Measurements from ENCODE around the gene RSAD1. TPM values are rescaled to one million over a fixed set of nuclear protein-coding genes. Genes with fewer than 3 reads are reported as not detected.

Gene RSAD1
- total and polyA plus RNA-seq, 2 donors (not counting 3 experiments of a cell fraction or from before 2014, with no cell fraction given), result 20.3 to 35.5 TPM

GRCh38 chr17:50493744-50494143, 15.1 kb downstream of the RSAD1 start:
- H3K9me3 ChIP-seq (replicated peaks; ENCODE audit: control insufficient read depth, insufficient read depth, low read length), result no peaks in the 10 kb centered on the region
- no peaks in the 10 kb centered on the region for H4K20me1 ChIP-seq (replicated peaks; ENCODE audit: control insufficient read depth, extremely low read depth, insufficient read depth, low read length)
- dilution Hi-C loops (cut with MboI; ENCODE audit: extremely low pct_ligation_motif_present, low sequenced_read_pairs), result no loop called here
- H3K79me2 ChIP-seq (ENCODE audit: control insufficient read depth, insufficient read depth, low read length), result no peaks in the 10 kb centered on the region
- H3K4me2 ChIP-seq (ENCODE audit: insufficient read depth, low read length), result no peak overlapping the region
- TF ChIP-seq FOS (IDR thresholded peaks at IDR 0.05; ENCODE audit: borderline replicate concordance, insufficient read depth, low read length) (no peak), POLR2AphosphoS5 (IDR thresholded peaks at IDR 0.05; ENCODE audit: insufficient read depth, low read depth, low read length) (no peak), MYC (IDR thresholded peaks at IDR 0.05; ENCODE audit: low read depth, low read length) (no peak), EZH2 (IDR thresholded peaks at IDR 0.05; ENCODE audit: borderline replicate concordance, low read depth, low read length, severe bottlenecking) (no peak)
- intact Hi-C loops (cut with micrococcal nuclease), result no loop called here
- no peak overlapping the region for H3K27ac ChIP-seq (ENCODE audit: insufficient read depth, low read depth, low read length)
- no peak overlapping the region for H3K9ac ChIP-seq (replicated peaks; ENCODE audit: extremely low read depth, insufficient read depth, low read length)
- BruUV-seq (replicated peaks), result no TSS peak
- H3K9me1 ChIP-seq (replicated peaks; ENCODE audit: control insufficient read depth, extremely low read depth, insufficient read depth, low read length), result no peaks in the 10 kb centered on the region
- DNase-seq (ENCODE audit: low read depth, low spot score), result no peak
- no peak overlapping the region for H2AFZ ChIP-seq (ENCODE audit: low read depth, low read length)
- POLR2A ChIA-PET, result no interaction called here
- no peaks in the 10 kb centered on the region for H3K4me1 ChIP-seq (ENCODE audit: control insufficient read depth, extremely low read depth, insufficient read depth, low read length)
- peaks cover 0 to 2% of the 10 kb centered on the region in 2 experiments for H3K27me3 ChIP-seq (ENCODE audit: control insufficient read depth in 2 of 2, insufficient read depth in 2 of 2, low read length in 2 of 2)
- CTCF ChIA-PET, result interaction anchor here (1.8 kb wide), 1 partner anchor 9 kb away, joined by 6 read pairs; no protein-coding TSS in a partner anchor
- H3K36me3 ChIP-seq (ENCODE audit: control insufficient read depth in 2 of 2, extremely low read depth in 1 of 2, insufficient read depth in 2 of 2, low read length in 2 of 2), result no peaks in the 10 kb centered on the region
- no peak for FAIRE-seq
- no peak overlapping the region for H3K4me3 ChIP-seq (replicated peaks in 1 of 3; ENCODE audit: insufficient read depth in 1 of 3, low read depth in 1 of 3, low read length in 3 of 3)

GRCh38 chr17:50495217-50495823, 16.7 kb downstream of the RSAD1 start:
- no peak overlapping the region for H3K4me2 ChIP-seq (ENCODE audit: insufficient read depth, low read length)
- peaks cover 0 to 2% of the 10 kb centered on the region in 2 experiments for H3K27me3 ChIP-seq (ENCODE audit: control insufficient read depth in 2 of 2, insufficient read depth in 2 of 2, low read length in 2 of 2)
- no peaks in the 10 kb centered on the region for H3K4me1 ChIP-seq (ENCODE audit: control insufficient read depth, extremely low read depth, insufficient read depth, low read length)
- H3K27ac ChIP-seq (ENCODE audit: insufficient read depth, low read depth, low read length), result no peak overlapping the region
- no peaks in the 10 kb centered on the region for H4K20me1 ChIP-seq (replicated peaks; ENCODE audit: control insufficient read depth, extremely low read depth, insufficient read depth, low read length)
- no peak overlapping the region for H3K4me3 ChIP-seq (replicated peaks in 1 of 3; ENCODE audit: insufficient read depth in 1 of 3, low read depth in 1 of 3, low read length in 3 of 3)
- intact Hi-C loops (cut with micrococcal nuclease), result no loop called here
- no peak for TF ChIP-seq CTCF (IDR thresholded peaks at IDR 0.05; ENCODE audit: extremely low read depth in 1 of 2, insufficient read depth in 1 of 2, low read depth in 1 of 2, low read length in 2 of 2)
- TF ChIP-seq POLR2AphosphoS5 (IDR thresholded peaks at IDR 0.05; ENCODE audit: insufficient read depth, low read depth, low read length), result no peak
- TF ChIP-seq FOS (IDR thresholded peaks at IDR 0.05; ENCODE audit: borderline replicate concordance, insufficient read depth, low read length), result no peak
- TF ChIP-seq MYC (IDR thresholded peaks at IDR 0.05; ENCODE audit: low read depth, low read length), result no peak
- TF ChIP-seq GATA2 (IDR thresholded peaks at IDR 0.05; ENCODE audit: insufficient read depth, insufficient read length, low read depth, low read length), result no peak
- no peak for TF ChIP-seq EZH2 (IDR thresholded peaks at IDR 0.05; ENCODE audit: borderline replicate concordance, low read depth, low read length, severe bottlenecking)
- TF ChIP-seq POLR2A (IDR thresholded peaks at IDR 0.05; ENCODE audit: low read depth, low read length), result no peak
- TF ChIP-seq JUN (IDR thresholded peaks at IDR 0.05; ENCODE audit: borderline replicate concordance, insufficient read depth, insufficient read length, low read depth), result no peak
- TF ChIP-seq MAX (IDR thresholded peaks at IDR 0.05; ENCODE audit: insufficient read depth, insufficient read length), result no peak
- no TSS peak for BruUV-seq (replicated peaks)
- ChIA-PET CTCF (interaction anchor here (0.9 to 1.1 kb wide), 2 partner anchors 8 to 131 kb away, joined by 3 read pairs; no protein-coding TSS in a partner anchor), POLR2A (no interaction called here)
- dilution Hi-C loops (cut with MboI; ENCODE audit: extremely low pct_ligation_motif_present, low sequenced_read_pairs), result no loop called here
- no peaks in the 10 kb centered on the region for H3K9me1 ChIP-seq (replicated peaks; ENCODE audit: control insufficient read depth, extremely low read depth, insufficient read depth, low read length)
- H3K36me3 ChIP-seq (ENCODE audit: control insufficient read depth in 2 of 2, extremely low read depth in 1 of 2, insufficient read depth in 2 of 2, low read length in 2 of 2), result no peaks in the 10 kb centered on the region
- FAIRE-seq (no peak), DNase-seq (ENCODE audit: low read depth, low spot score) (no peak)
- no peak overlapping the region for H2AFZ ChIP-seq (ENCODE audit: low read depth, low read length)
- H3K79me2 ChIP-seq (ENCODE audit: control insufficient read depth, insufficient read depth, low read length), result no peaks in the 10 kb centered on the region
- no peak overlapping the region for H3K9ac ChIP-seq (replicated peaks; ENCODE audit: extremely low read depth, insufficient read depth, low read length)
- H3K9me3 ChIP-seq (replicated peaks; ENCODE audit: control insufficient read depth, insufficient read depth, low read length), result no peaks in the 10 kb centered on the region
